Heart left ventricle (tissue), 13 donors: Measurements from ENCODE around the gene NUP54.

Experiments
- POLR2A ChIP-seq, 2 donors: fragments of 450-650 bp; IDR thresholded peaks; one replicate each; pipeline ENCODE4 v1.6.1; 2017; ENCODE audit warnings: antibody characterized with exemption in 2 of 2, mild to moderate bottlenecking in 2 of 2, moderate library complexity in 2 of 2
- TF ChIP-seq, protein P1 (sequence below), 12 donors: fragments of 200-600 bp; sonication (generic) in 4 of 12; IDR thresholded peaks; one replicate each; pipeline versions ENCODE4 v1.5.0 to v1.8.0; 2018 to 2022; ENCODE audit warnings: antibody characterized with exemption in 12 of 12, mild to moderate bottlenecking in 5 of 12
- donor health status: ischemic (EF 13 %, LVEDD 7.1; RV severe dilation, severe dysfunction).
- donor health status: DM: no; HTN: yes; CAD: no.
- donor health status: DM: no; HTN: no; CAD: no.
- donor health status: ischemic (EF 25% LVEDD 6.9; RV normal size, moderate dysfunction).
- donor health status: ischemic (EF 25% LVEDD 5.7; RV mildly dilated, moderate dysfunction).
- donor health status: ischemic (EF 35%, LVEDD 5.7; RV mildly dilated, moderate dysfunction).
- donor health status: nonischemic (EF 11% LVEDD 7.7; RV severe dilation, severe dysfunction).
- donor health status: DM: yes; HTN: yes; CAD: no.
- donor health status: PGD.
- donor health status: ischemic (EF 29% LVEDD 5.4; RV normal size, mild dysfunction).
- donor health status: nonischemic (EF 23%, LVEDD 6.1; RV moderate dilation, normal function).

DNA sequence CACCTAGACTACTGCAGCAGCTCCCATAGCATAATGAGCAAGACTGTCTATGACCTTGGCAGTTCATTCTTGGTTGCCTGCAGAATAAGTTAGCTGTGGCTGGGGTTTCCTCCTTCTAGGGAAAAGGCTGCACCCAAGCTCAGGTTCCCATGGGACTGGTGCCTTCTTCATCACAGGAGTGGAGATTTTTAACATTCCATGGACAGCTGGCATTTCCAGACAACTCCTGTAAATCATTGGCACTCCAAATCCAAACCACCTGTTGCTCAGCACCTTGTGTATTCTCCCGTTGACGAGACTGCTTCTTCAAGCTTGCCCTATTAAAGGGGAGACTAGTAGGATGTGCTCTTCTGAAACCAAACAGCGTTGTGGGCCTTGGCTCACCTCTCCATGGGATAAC, 7.8 kb upstream of the NUP54 start:
- TF ChIP-seq, protein P1, sequence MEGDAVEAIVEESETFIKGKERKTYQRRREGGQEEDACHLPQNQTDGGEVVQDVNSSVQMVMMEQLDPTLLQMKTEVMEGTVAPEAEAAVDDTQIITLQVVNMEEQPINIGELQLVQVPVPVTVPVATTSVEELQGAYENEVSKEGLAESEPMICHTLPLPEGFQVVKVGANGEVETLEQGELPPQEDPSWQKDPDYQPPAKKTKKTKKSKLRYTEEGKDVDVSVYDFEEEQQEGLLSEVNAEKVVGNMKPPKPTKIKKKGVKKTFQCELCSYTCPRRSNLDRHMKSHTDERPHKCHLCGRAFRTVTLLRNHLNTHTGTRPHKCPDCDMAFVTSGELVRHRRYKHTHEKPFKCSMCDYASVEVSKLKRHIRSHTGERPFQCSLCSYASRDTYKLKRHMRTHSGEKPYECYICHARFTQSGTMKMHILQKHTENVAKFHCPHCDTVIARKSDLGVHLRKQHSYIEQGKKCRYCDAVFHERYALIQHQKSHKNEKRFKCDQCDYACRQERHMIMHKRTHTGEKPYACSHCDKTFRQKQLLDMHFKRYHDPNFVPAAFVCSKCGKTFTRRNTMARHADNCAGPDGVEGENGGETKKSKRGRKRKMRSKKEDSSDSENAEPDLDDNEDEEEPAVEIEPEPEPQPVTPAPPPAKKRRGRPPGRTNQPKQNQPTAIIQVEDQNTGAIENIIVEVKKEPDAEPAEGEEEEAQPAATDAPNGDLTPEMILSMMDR (IDR thresholded peaks at IDR 0.05), result no peak
- TF ChIP-seq POLR2A (IDR thresholded peaks at IDR 0.05), result no peak
